Ishikawa (cell line): ENCODE data around the gene CHCHD3.
A peak's percentile ranks its signal among the peaks of the same experiment; 100 is the strongest.

Experiments used
- CEBPB ChIP-seq: IDR thresholded peaks from 2 replicates; pipeline ENCODE4 v1.6.1; 2012
- CREB1 ChIP-seq: IDR thresholded peaks from 2 replicates; pipeline ENCODE4 v1.6.1; 2012; ENCODE audit warnings: low read depth
- EGR1 ChIP-seq: IDR thresholded peaks from 2 replicates; pipeline ENCODE4 v1.6.1; 2012
- EP300 ChIP-seq: IDR thresholded peaks from 2 replicates; pipeline ENCODE4 v1.6.1; 2012; ENCODE audit warnings: borderline replicate concordance
- FOXM1 ChIP-seq: IDR thresholded peaks from 2 replicates; pipeline ENCODE4 v1.6.1; 2012; ENCODE audit warnings: low read depth, borderline replicate concordance
- MAX ChIP-seq: IDR thresholded peaks from 2 replicates; pipeline ENCODE4 v1.6.1; 2012
- NFIC ChIP-seq: IDR thresholded peaks from 2 replicates; pipeline ENCODE4 v1.6.1; 2012
- RAD21 ChIP-seq: IDR thresholded peaks from 2 replicates; pipeline ENCODE4 v1.6.1; 2012; ENCODE audit warnings: low read depth
- REST ChIP-seq: IDR thresholded peaks from 2 replicates; pipeline ENCODE4 v1.6.1; 2012; ENCODE audit warnings: low read depth, mild to moderate bottlenecking
- TAF1 ChIP-seq: IDR thresholded peaks from 2 replicates; pipeline ENCODE4 v1.6.1; 2012; ENCODE audit warnings: low read depth, mild to moderate bottlenecking
- TCF12 ChIP-seq: IDR thresholded peaks from 2 replicates; pipeline ENCODE4 v1.6.1; 2012; ENCODE audit warnings: low read depth
- TEAD4 ChIP-seq: IDR thresholded peaks from 2 replicates; pipeline ENCODE4 v1.6.1; 2012
- USF1 ChIP-seq: IDR thresholded peaks from 2 replicates; pipeline ENCODE4 v1.6.1; 2012
- YY1 ChIP-seq: IDR thresholded peaks from 2 replicates; pipeline ENCODE4 v1.6.1; 2012; ENCODE audit warnings: low read depth
- ZBTB7A ChIP-seq: IDR thresholded peaks from 2 replicates; pipeline ENCODE4 v1.6.1; 2012; ENCODE audit warnings: low read depth

CHCHD3 gene

GRCh38 chr7:132757783-132758182, 324.1 kb downstream of the CHCHD3 start:
- TF ChIP-seq TEAD4 (0 out of 2 replicates have a peak, but pooled peaks have one; percentile 14), RAD21 (no peak)

GRCh38 chr7:132756484-132756990, 325.4 kb downstream of the CHCHD3 start:
- TF ChIP-seq ZBTB7A = no peak
- peak; percentile 33; the same call in 1 of the 2 replicates for TF ChIP-seq TCF12

- TF ChIP-seq RAD21 (peak; percentile 1; the same call in 1 of the 2 replicates), ZBTB7A (no peak), NFIC (peak; percentile 76)
These were observed 326.1 kb downstream of the CHCHD3 start for GRCh38 chr7:132755538-132756483.

GRCh38 chr7:132752431-132752830, 329.5 kb downstream of the CHCHD3 start:
- TF ChIP-seq RAD21 (no peak), TCF12 (no peak), FOXM1 (no peak), NFIC (no peak), TEAD4 (no peak), CEBPB (no peak), TAF1 (no peak), MAX (no peak), CREB1 (no peak), EP300 (no peak), YY1 (no peak), USF1 (no peak), EGR1 (no peak), ZBTB7A (no peak), REST (no peak)

GRCh38 chr7:132751244-132751647, 330.6 kb downstream of the CHCHD3 start:
- TF ChIP-seq EP300 (no peak), ZBTB7A (no peak), RAD21 (no peak), REST (no peak), FOXM1 (no peak), TEAD4 (no peak), CEBPB (no peak), USF1 (no peak), YY1 (no peak), EGR1 (no peak), TAF1 (no peak), MAX (no peak), NFIC (no peak), TCF12 (no peak), CREB1 (no peak)

GRCh38 chr7:132750530-132751217, 331.2 kb downstream of the CHCHD3 start:
- TF ChIP-seq TCF12 (no peak), YY1 (no peak)
